Large intestine (tissue), 3 donors: Measurements from ENCODE around the gene SLAIN2. TPM values are rescaled to one million over a fixed set of nuclear protein-coding genes. Genes with fewer than 3 reads are reported as not detected.

Source experiments
- DNase-seq, 2 donors: peaks; one replicate each; pipeline versions ENCODE4 v3.0.0 to v3.0.0-alpha.2; 2013
- H3K27ac ChIP-seq: one replicate; pipeline ENCODE4 v1.5.1; 2013; ENCODE audit warnings: low read length
- H3K27me3 ChIP-seq: 2 replicates; pipeline ENCODE4 v1.6.1; 2013; ENCODE audit warnings: low read length; ENCODE audit not compliant: control insufficient read depth, insufficient read depth
- H3K36me3 ChIP-seq: 2 replicates; pipeline ENCODE4 v1.6.1; 2013; ENCODE audit warnings: low read length; ENCODE audit not compliant: control insufficient read depth, insufficient read depth
- H3K4me1 ChIP-seq: one replicate; pipeline ENCODE4 v1.6.1; 2013; ENCODE audit warnings: low read length; ENCODE audit not compliant: control insufficient read depth, insufficient read depth
- H3K4me3 ChIP-seq: one replicate; pipeline ENCODE4 v1.5.1; 2013; ENCODE audit warnings: low read length
- H3K9me3 ChIP-seq: one replicate; pipeline ENCODE4 v1.6.1; 2013; ENCODE audit warnings: mild to moderate bottlenecking, low read depth, low read length, moderate library complexity; ENCODE audit not compliant: control insufficient read depth
- WGBS: methylation state at CpG from one replicate; pipeline ENCODE4 v1.1.5; 2013; ENCODE audit warnings: low lambda C conversion rate; ENCODE audit not compliant: insufficient coverage; 5-methylcytosine and 5-hydroxymethylcytosine counted together
- polyA plus RNA-seq: library from polyadenylated mRNA; unstranded; fragments of 120-200 nt; gene quantifications from one replicate; pipeline ENCODE4 v1.2.1, GENCODE V29; 2013

Gene SLAIN2
- polyA plus RNA-seq, 1 donor, result 38.7 TPM

- Histone ChIP-seq H3K9me3 (no peaks in the 10 kb centered on the region), H3K36me3 (no peaks in the 10 kb centered on the region), H3K27ac (no peak overlapping the region), H3K4me1 (peaks cover 11% of the 10 kb centered on the region), H3K4me3 (peak overlapping the region; percentile 90), H3K27me3 (no peaks in the 10 kb centered on the region)
- no peak for DNase-seq
- 29% methylated on average over 1 of the region's 3 CpGs for WGBS
Measured at GRCh38 chr4:48343035-48343434, 1.7 kb downstream of the SLAIN2 start.

- Histone ChIP-seq H3K4me3 (no peak overlapping the region), H3K27me3 (no peaks in the 10 kb centered on the region), H3K4me1 (peaks cover 11% of the 10 kb centered on the region), H3K36me3 (no peaks in the 10 kb centered on the region), H3K9me3 (no peaks in the 10 kb centered on the region), H3K27ac (no peak overlapping the region)
- no CpG with 5 or more reads among the region's 1 CpG for WGBS
- peak in 1 of 2 donors; percentile 14 for DNase-seq
Measured at GRCh38 chr4:48343551-48343950, 2.2 kb downstream of the SLAIN2 start.

GRCh38 chr4:48345542-48345941, 4.2 kb downstream of the SLAIN2 start:
- Histone ChIP-seq H3K9me3 (no peaks in the 10 kb centered on the region), H3K27ac (no peak overlapping the region), H3K27me3 (no peaks in the 10 kb centered on the region), H3K4me3 (no peak overlapping the region), H3K4me1 (no peaks in the 10 kb centered on the region), H3K36me3 (no peaks in the 10 kb centered on the region)
- WGBS, result 78% methylated on average over 3 of the region's 3 CpGs
- no peak for DNase-seq

GRCh38 chr4:48346594-48346993, 5.3 kb downstream of the SLAIN2 start:
- DNase-seq, result no peak
- no peaks in the 10 kb centered on the region for H3K4me1 ChIP-seq
- H3K27me3 ChIP-seq, result no peaks in the 10 kb centered on the region
- no peak overlapping the region for H3K4me3 ChIP-seq
- no peaks in the 10 kb centered on the region for H3K36me3 ChIP-seq
- no peaks in the 10 kb centered on the region for H3K9me3 ChIP-seq
- no peak overlapping the region for H3K27ac ChIP-seq

GRCh38 chr4:48347282-48347921, 6.1 kb downstream of the SLAIN2 start:
- H3K4me1 ChIP-seq, result no peaks in the 10 kb centered on the region
- H3K36me3 ChIP-seq, result no peaks in the 10 kb centered on the region
- no peaks in the 10 kb centered on the region for H3K9me3 ChIP-seq
- WGBS, result 100% methylated on average over 1 of the region's 7 CpGs
- no peak overlapping the region for H3K4me3 ChIP-seq
- H3K27ac ChIP-seq, result no peak overlapping the region
- no peaks in the 10 kb centered on the region for H3K27me3 ChIP-seq
- no peak for DNase-seq

- H3K9me3 ChIP-seq, result no peaks in the 10 kb centered on the region
- H3K27me3 ChIP-seq, result no peaks in the 10 kb centered on the region
- 83% methylated on average over 1 of the region's 1 CpG for WGBS
- no peaks in the 10 kb centered on the region for H3K4me1 ChIP-seq
- H3K36me3 ChIP-seq, result peaks cover 3% of the 10 kb centered on the region
- H3K27ac ChIP-seq, result no peak overlapping the region
- no peak overlapping the region for H3K4me3 ChIP-seq
- no peak for DNase-seq
Measured at GRCh38 chr4:48350871-48351270, 9.5 kb downstream of the SLAIN2 start.

GRCh38 chr4:48352793-48353192, 11.5 kb downstream of the SLAIN2 start:
- no peak for DNase-seq
- Histone ChIP-seq H3K4me3 (no peak overlapping the region), H3K27ac (no peak overlapping the region), H3K9me3 (no peaks in the 10 kb centered on the region), H3K36me3 (peaks cover 3% of the 10 kb centered on the region), H3K27me3 (no peaks in the 10 kb centered on the region), H3K4me1 (no peaks in the 10 kb centered on the region)
- WGBS, result no CpG with 5 or more reads among the region's 4 CpGs

- Histone ChIP-seq H3K4me1 (no peaks in the 10 kb centered on the region), H3K9me3 (no peaks in the 10 kb centered on the region), H3K36me3 (peaks cover 3% of the 10 kb centered on the region), H3K27ac (no peak overlapping the region), H3K27me3 (no peaks in the 10 kb centered on the region), H3K4me3 (no peak overlapping the region)
- no peak for DNase-seq
- WGBS, result no CpG with 5 or more reads among the region's 1 CpG
Measured at GRCh38 chr4:48356355-48356754, 15.0 kb downstream of the SLAIN2 start.

- WGBS, result 80% methylated on average over 1 of the region's 4 CpGs
- DNase-seq, result no peak
- no peak overlapping the region for H3K27ac ChIP-seq
Measured at GRCh38 chr4:48360285-48361011, 19.1 kb downstream of the SLAIN2 start.

GRCh38 chr4:48361012-48361400, 19.7 kb downstream of the SLAIN2 start:
- Histone ChIP-seq H3K4me3 (no peak overlapping the region), H3K36me3 (no peaks in the 10 kb centered on the region), H3K27ac (no peak overlapping the region), H3K27me3 (no peaks in the 10 kb centered on the region), H3K9me3 (peaks cover 4% of the 10 kb centered on the region), H3K4me1 (no peaks in the 10 kb centered on the region)
- no peak for DNase-seq
- 100% methylated on average over 1 of the region's 1 CpG for WGBS

More at GRCh38 chr4:48360285-48361011, 19.1 kb downstream of the SLAIN2 start:
- Histone ChIP-seq H3K4me3 (no peak overlapping the region), H3K4me1 (no peaks in the 10 kb centered on the region), H3K9me3 (peaks cover 4% of the 10 kb centered on the region), H3K27me3 (no peaks in the 10 kb centered on the region), H3K36me3 (no peaks in the 10 kb centered on the region)

- Histone ChIP-seq H3K36me3 (no peaks in the 10 kb centered on the region), H3K4me3 (no peak overlapping the region), H3K9me3 (peaks cover 4% of the 10 kb centered on the region), H3K27ac (no peak overlapping the region), H3K27me3 (no peaks in the 10 kb centered on the region), H3K4me1 (no peaks in the 10 kb centered on the region)
- no peak for DNase-seq
- WGBS, result 100% methylated on average over 2 of the region's 3 CpGs
Measured at GRCh38 chr4:48366611-48367010, 25.3 kb downstream of the SLAIN2 start.
